GM12878 (cell line): Measurements from ENCODE around the gene FKBP14. TPM values are rescaled to one million over a fixed set of nuclear protein-coding genes. Genes with fewer than 3 reads are reported as not detected.

ENCODE experiments used
- ATAC-seq: fragments of 200-7000 bp; cut with Tn5 transposase; 3 replicates; pipeline ENCODE4 v1.9.1; 2020; ENCODE audit warnings: mild to moderate bottlenecking, moderate library complexity
- BruUV-seq: library from RNA; stranded (reverse); fragments of 400-500 nt; replicated peaks from 2 replicates; lab custom pipeline; 2021; lab: Mats Ljungman, UMichigan
- CTCF ChIA-PET: fragments of 300-600 bp; sonication (Branson Sonifier 250); formaldehyde crosslinking; extraction: SDS; loops from one replicate; lab custom pipeline; 2021; ENCODE audit warnings: inconsistent platforms; lab: Yijun Ruan, JAX
- POLR2A ChIA-PET: fragments of 350-600 bp; formaldehyde crosslinking; extraction: SDS; loops from one replicate; lab custom pipeline; 2021; ENCODE audit warnings: inconsistent platforms; lab: Charles Lee
- RAD21 ChIA-PET: fragments of 300-600 bp; sonication (Branson Sonifier 250); formaldehyde crosslinking; loops from one replicate; lab custom pipeline; 2023; ENCODE audit warnings: antibody characterized with exemption; ENCODE audit not compliant: unreplicated experiment; lab: Charles Lee
- SMC1A ChIA-PET: fragments of 300-600 bp; sonication (Branson Sonifier 250); formaldehyde crosslinking; loops from one replicate; lab custom pipeline; 2023; ENCODE audit not compliant: unreplicated experiment, uncharacterized antibody; lab: Charles Lee
- DNase-seq: peaks from one replicate; pipeline ENCODE4 v3.0.0-alpha.2; 2011; ENCODE audit warnings: low read depth, low spot score
- FAIRE-seq: peaks from 3 replicates; lab custom pipeline; 2011; peaks lifted over from hg19 to GRCh38; lab: Jason Lieb, UNC
- H2AFZ ChIP-seq: 2 replicates; pipeline ENCODE4 v1.6.0; 2011; ENCODE audit warnings: low read depth, low read length, control low read depth; ENCODE audit not compliant: control insufficient read depth
- H3K27ac ChIP-seq: 2 replicates; pipeline ENCODE4 v1.5.1; 2011; ENCODE audit warnings: control low read depth; ENCODE audit not compliant: control insufficient read depth, insufficient read depth
- H3K27me3 ChIP-seq, 2 experiments: replicated peaks in 1 of 2; 2 replicates each; pipeline versions ENCODE4 v1.6.0 to v1.6.1; 2011; ENCODE audit warnings: low read length in 1 of 2; ENCODE audit not compliant: control insufficient read depth in 2 of 2, insufficient read depth in 2 of 2
- H3K36me3 ChIP-seq, 2 experiments: 2 replicates each; pipeline ENCODE4 v1.5.1; 2011; ENCODE audit warnings: low read length in 1 of 2; ENCODE audit not compliant: control insufficient read depth in 2 of 2, insufficient read depth in 2 of 2
- H3K4me1 ChIP-seq: 2 replicates; pipeline ENCODE4 v1.6.1; 2011; ENCODE audit warnings: mild to moderate bottlenecking, low read length, moderate library complexity, mixed read lengths; ENCODE audit not compliant: control insufficient read depth, insufficient read depth
- H3K4me2 ChIP-seq: 2 replicates; pipeline ENCODE4 v1.6.0; 2011; ENCODE audit warnings: control low read depth; ENCODE audit not compliant: control insufficient read depth, insufficient read depth
- H3K4me3 ChIP-seq: fragments of 200-600 bp; sonication (generic); 2 replicates; pipeline ENCODE4 v1.5.1; 2016
- H3K79me2 ChIP-seq: 2 replicates; pipeline ENCODE4 v1.6.0; 2011; ENCODE audit warnings: low read length; ENCODE audit not compliant: control insufficient read depth, insufficient read depth
- H3K9ac ChIP-seq: 2 replicates; pipeline ENCODE4 v1.8.0; 2011; ENCODE audit warnings: low read length, control low read depth, mixed read lengths; ENCODE audit not compliant: control insufficient read depth, insufficient read depth
- H3K9me3 ChIP-seq: replicated peaks from 3 replicates; pipeline ENCODE4 v1.5.1; 2011; ENCODE audit warnings: mild to moderate bottlenecking, low read length; ENCODE audit not compliant: control insufficient read depth, insufficient read depth
- H4K20me1 ChIP-seq: 2 replicates; pipeline ENCODE4 v1.6.0; 2011; ENCODE audit not compliant: control insufficient read depth, insufficient read depth
- ATF3 ChIP-seq: IDR thresholded peaks from 2 replicates; pipeline ENCODE4 v1.6.1; 2011; ENCODE audit warnings: low read depth, mild to moderate bottlenecking, low read length, moderate library complexity, borderline replicate concordance; ENCODE audit errors: extremely low read depth
- ATF7 ChIP-seq: fragments of 450-650 bp; IDR thresholded peaks from 2 replicates; pipeline ENCODE4 v1.6.1; 2016; ENCODE audit warnings: low read depth, mild to moderate bottlenecking
- BRCA1 ChIP-seq: IDR thresholded peaks from 2 replicates; pipeline ENCODE4 v1.6.1; 2011; ENCODE audit warnings: low read depth, low read length, improper control_type of control experiment
- CEBPZ ChIP-seq: fragments of 150-350 bp; IDR thresholded peaks from 2 replicates; pipeline ENCODE4 v1.6.1; 2016; ENCODE audit warnings: low read depth, low read length
- CHD1 ChIP-seq: IDR thresholded peaks from 2 replicates; pipeline ENCODE4 v1.6.1; 2012; ENCODE audit warnings: low read depth, low read length, improper control_type of control experiment
- DPF2 ChIP-seq: fragments of 450-650 bp; IDR thresholded peaks from 2 replicates; pipeline ENCODE4 v1.6.1; 2017; ENCODE audit warnings: mild to moderate bottlenecking
- MTA3 ChIP-seq: IDR thresholded peaks from 2 replicates; pipeline ENCODE4 v1.6.1; 2012; ENCODE audit warnings: low read length, inconsistent platforms, borderline replicate concordance
- MYC ChIP-seq: IDR thresholded peaks from 2 replicates; pipeline ENCODE4 v1.6.1; 2011; ENCODE audit warnings: mild to moderate bottlenecking, low read length, moderate library complexity, inconsistent platforms; ENCODE audit not compliant: insufficient read depth, insufficient replicate concordance, insufficient read length, severe bottlenecking
- NFXL1 ChIP-seq: fragments of 450-650 bp; IDR thresholded peaks from 2 replicates; pipeline ENCODE4 v1.6.1; 2017; ENCODE audit warnings: antibody characterized with exemption, mild to moderate bottlenecking, borderline replicate concordance
- RUNX3 ChIP-seq: IDR thresholded peaks from 2 replicates; pipeline ENCODE4 v1.6.1; 2012; ENCODE audit warnings: low read length, inconsistent platforms
- SREBF2 ChIP-seq: IDR thresholded peaks from 2 replicates; pipeline ENCODE4 v1.6.1; 2012; ENCODE audit warnings: mild to moderate bottlenecking, low read length
- ZBED1 ChIP-seq: IDR thresholded peaks from 2 replicates; pipeline ENCODE4 v1.6.1; 2016; ENCODE audit warnings: borderline replicate concordance
- WGBS: methylation state at CpG from one replicate; pipeline ENCODE4 v1.1.6; 2016; ENCODE audit warnings: low lambda C conversion rate; ENCODE audit not compliant: insufficient replicate concordance, insufficient coverage; ENCODE audit errors: missing lambda C conversion rate; 5-methylcytosine and 5-hydroxymethylcytosine counted together
- in situ Hi-C: fragments of 300-500 bp; cut with MboI; formaldehyde crosslinking; loops from 9 replicates; pipeline ENCODE4 v1.14.3; 2018; ENCODE audit warnings: mixed read lengths
- intact Hi-C: fragments of 100-400 bp; cut with micrococcal nuclease; formaldehyde crosslinking; loops from one replicate; pipeline ENCODE4 v1.14.2; 2022; ENCODE audit not compliant: unreplicated experiment
- polyA plus RNA-seq, 11 experiments: library from polyadenylated mRNA; depleted of rRNA in 4 of 11; unstranded in 6 of 11; stranded (reverse) in 5 of 11; fragments of >200 nt; fragmentation: Nextera tagmentation in 4 of 11; fragmentation: Illumina TruSeq in 1 of 11; extraction: Ambion mirVana in 4 of 11; extraction: Trizol in 1 of 11; gene quantifications; 1 replicate in 1 of 11; 2 replicates in 10 of 11; pipeline versions ENCODE4 v1.2.1 to v1.2.3, GENCODE V29; 2011 to 2016; ENCODE audit warnings: inconsistent platforms in 2 of 11, missing spikeins in 2 of 11, low read depth in 1 of 11
- total RNA-seq, 4 experiments: library from RNA; depleted of rRNA in 3 of 4; stranded (reverse); fragments of >200 nt in 3 of 4; fragmentation: Illumina TruSeq in 1 of 4; extraction: Trizol in 1 of 4; gene quantifications; 2 replicates each; pipeline versions ENCODE4 v1.2.1 to v1.2.3, GENCODE V29; 2013 to 2021
- TF ChIP-seq, protein P1 (sequence below): IDR thresholded peaks from 2 replicates; pipeline ENCODE4 v1.6.1; 2012; ENCODE audit warnings: low read depth, low read length, improper control_type of control experiment
- TF ChIP-seq, protein P2 (sequence below): IDR thresholded peaks from 2 replicates; pipeline ENCODE4 v1.6.1; 2012; ENCODE audit warnings: improper control_type of control experiment, low read depth, low read length; ENCODE audit not compliant: insufficient replicate concordance

The FKBP14 gene
- total and polyA plus RNA-seq, 10 of the 15 experiments (the other 5 are each of a cell fraction or from before 2014, with no cell fraction given), result 2.7 to 8.9 (median 5.6) TPM

- ChIA-PET POLR2A (no interaction called here), RAD21 (no interaction called here), SMC1A (interaction anchor here (1.6 kb wide), 1 partner anchor 41 kb away, joined by 14 read pairs; no protein-coding TSS in a partner anchor), CTCF (interaction anchor here (0.9 to 1.9 kb wide), 5 partner anchors 28 to 43 kb away, joined by 3 to 23 read pairs (median 5); no protein-coding TSS in a partner anchor)
- DNase-seq (no peak), ATAC-seq (no peak), FAIRE-seq (no peak)
- H4K20me1 ChIP-seq, result no peaks in the 10 kb centered on the region
- H3K27me3 ChIP-seq, result no peaks in the 10 kb centered on the region
- no peaks in the 10 kb centered on the region for H3K9me3 ChIP-seq
- peaks cover 11% of the 10 kb centered on the region for H3K4me1 ChIP-seq
- no peak overlapping the region for H3K27ac ChIP-seq
- H3K9ac ChIP-seq, result no peak overlapping the region
- no peak overlapping the region for H3K4me3 ChIP-seq
- intact Hi-C loops, result no loop called here
- BruUV-seq, result no TSS peak
- WGBS, result 0% methylated on average over 1 of the region's 1 CpG
- H3K4me2 ChIP-seq, result peak overlapping the region; percentile 47
- peaks cover 0 to 4% of the 10 kb centered on the region in 2 experiments; a peak in 1 of 4 replicates for H3K36me3 ChIP-seq
- no peak overlapping the region for H2AFZ ChIP-seq
- peaks cover 17% of the 10 kb centered on the region for H3K79me2 ChIP-seq
- in situ Hi-C loops, result no loop called here
- TF ChIP-seq RUNX3, result peak; percentile 61
- TF ChIP-seq CEBPZ, result no peak
- TF ChIP-seq ATF7, result no peak
- no peak for TF ChIP-seq MYC
- TF ChIP-seq SREBF2, result no peak
- TF ChIP-seq, protein P1, sequence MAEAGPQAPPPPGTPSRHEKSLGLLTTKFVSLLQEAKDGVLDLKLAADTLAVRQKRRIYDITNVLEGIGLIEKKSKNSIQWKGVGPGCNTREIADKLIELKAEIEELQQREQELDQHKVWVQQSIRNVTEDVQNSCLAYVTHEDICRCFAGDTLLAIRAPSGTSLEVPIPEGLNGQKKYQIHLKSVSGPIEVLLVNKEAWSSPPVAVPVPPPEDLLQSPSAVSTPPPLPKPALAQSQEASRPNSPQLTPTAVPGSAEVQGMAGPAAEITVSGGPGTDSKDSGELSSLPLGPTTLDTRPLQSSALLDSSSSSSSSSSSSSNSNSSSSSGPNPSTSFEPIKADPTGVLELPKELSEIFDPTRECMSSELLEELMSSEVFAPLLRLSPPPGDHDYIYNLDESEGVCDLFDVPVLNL, result no peak
- TF ChIP-seq, protein P2, sequence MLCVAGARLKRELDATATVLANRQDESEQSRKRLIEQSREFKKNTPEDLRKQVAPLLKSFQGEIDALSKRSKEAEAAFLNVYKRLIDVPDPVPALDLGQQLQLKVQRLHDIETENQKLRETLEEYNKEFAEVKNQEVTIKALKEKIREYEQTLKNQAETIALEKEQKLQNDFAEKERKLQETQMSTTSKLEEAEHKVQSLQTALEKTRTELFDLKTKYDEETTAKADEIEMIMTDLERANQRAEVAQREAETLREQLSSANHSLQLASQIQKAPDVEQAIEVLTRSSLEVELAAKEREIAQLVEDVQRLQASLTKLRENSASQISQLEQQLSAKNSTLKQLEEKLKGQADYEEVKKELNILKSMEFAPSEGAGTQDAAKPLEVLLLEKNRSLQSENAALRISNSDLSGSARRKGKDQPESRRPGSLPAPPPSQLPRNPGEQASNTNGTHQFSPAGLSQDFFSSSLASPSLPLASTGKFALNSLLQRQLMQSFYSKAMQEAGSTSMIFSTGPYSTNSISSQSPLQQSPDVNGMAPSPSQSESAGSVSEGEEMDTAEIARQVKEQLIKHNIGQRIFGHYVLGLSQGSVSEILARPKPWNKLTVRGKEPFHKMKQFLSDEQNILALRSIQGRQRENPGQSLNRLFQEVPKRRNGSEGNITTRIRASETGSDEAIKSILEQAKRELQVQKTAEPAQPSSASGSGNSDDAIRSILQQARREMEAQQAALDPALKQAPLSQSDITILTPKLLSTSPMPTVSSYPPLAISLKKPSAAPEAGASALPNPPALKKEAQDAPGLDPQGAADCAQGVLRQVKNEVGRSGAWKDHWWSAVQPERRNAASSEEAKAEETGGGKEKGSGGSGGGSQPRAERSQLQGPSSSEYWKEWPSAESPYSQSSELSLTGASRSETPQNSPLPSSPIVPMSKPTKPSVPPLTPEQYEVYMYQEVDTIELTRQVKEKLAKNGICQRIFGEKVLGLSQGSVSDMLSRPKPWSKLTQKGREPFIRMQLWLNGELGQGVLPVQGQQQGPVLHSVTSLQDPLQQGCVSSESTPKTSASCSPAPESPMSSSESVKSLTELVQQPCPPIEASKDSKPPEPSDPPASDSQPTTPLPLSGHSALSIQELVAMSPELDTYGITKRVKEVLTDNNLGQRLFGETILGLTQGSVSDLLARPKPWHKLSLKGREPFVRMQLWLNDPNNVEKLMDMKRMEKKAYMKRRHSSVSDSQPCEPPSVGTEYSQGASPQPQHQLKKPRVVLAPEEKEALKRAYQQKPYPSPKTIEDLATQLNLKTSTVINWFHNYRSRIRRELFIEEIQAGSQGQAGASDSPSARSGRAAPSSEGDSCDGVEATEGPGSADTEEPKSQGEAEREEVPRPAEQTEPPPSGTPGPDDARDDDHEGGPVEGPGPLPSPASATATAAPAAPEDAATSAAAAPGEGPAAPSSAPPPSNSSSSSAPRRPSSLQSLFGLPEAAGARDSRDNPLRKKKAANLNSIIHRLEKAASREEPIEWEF, result no peak
- TF ChIP-seq CHD1, result no peak
- no peak for TF ChIP-seq MTA3
- TF ChIP-seq ZBED1, result no peak
- TF ChIP-seq DPF2, result no peak
- no peak for TF ChIP-seq BRCA1
- no peak for TF ChIP-seq ATF3
- TF ChIP-seq NFXL1, result no peak
Observed at GRCh38 chr7:30020535-30020934, 6.0 kb downstream of the FKBP14 start.
